Measurements from ENCODE around the gene ATF5. TPM values are rescaled to one million over a fixed set of nuclear protein-coding genes. Genes with fewer than 3 reads are reported as not detected.
A peak's percentile ranks its signal among the peaks of the same experiment; 100 is the strongest.

ATF5 gene, protein sequence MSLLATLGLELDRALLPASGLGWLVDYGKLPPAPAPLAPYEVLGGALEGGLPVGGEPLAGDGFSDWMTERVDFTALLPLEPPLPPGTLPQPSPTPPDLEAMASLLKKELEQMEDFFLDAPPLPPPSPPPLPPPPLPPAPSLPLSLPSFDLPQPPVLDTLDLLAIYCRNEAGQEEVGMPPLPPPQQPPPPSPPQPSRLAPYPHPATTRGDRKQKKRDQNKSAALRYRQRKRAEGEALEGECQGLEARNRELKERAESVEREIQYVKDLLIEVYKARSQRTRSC
- total RNA-seq, result 7.9 and 8.5 TPM in 2 replicates
- 7.4 and 21.0 TPM in 2 replicates for polyA plus RNA-seq
- polyA plus RNA-seq (2012), result 26.1 and 64.1 TPM in 2 replicates
- 4.9 and 8.3 TPM in 2 replicates for polyA minus RNA-seq (ENCODE audit: low replicate concordance)

DNA sequence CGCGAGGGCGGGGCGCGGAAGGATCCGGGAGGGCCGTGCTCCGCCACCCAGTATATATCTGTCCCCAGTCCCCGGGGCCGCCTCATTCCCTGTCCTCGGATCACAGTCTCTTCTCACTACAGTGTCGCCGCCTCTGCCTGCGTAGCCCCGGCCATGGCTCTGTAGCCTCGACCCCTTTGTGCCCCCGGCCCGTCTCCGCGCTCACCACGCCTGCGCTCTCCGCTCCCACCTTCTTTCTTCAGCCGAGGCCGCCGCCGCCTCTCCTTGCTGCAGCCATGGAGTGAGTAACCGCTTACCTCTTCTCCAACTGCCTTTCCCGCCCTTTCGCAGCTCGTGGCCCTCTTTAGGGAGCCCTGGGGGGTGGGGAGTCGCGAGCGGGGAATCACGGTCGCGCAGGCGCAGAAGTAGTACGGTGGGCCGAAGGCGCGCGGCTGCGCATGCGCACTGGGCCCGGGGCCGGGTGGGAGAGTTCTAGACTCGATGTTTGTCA lies at the start of gene ATF5, which contains the start of gene NUP62:
Gene ATF5 (plus strand): TSS at position 85 of the 490 bp plus-strand sequence. CDS start 1,646 bp downstream, outside the sequence.
Gene NUP62 (minus strand): TSS at position 384 of the 490 bp plus-strand sequence. CDS start 19,697 bp downstream, outside the sequence.
- Histone ChIP-seq H3K36me3 (ENCODE audit: control insufficient read depth, insufficient read depth, low read length) (peaks cover 13% of the 10 kb centered on the region), H3K79me2 (ENCODE audit: control insufficient read depth, insufficient read depth, low read length) (peaks cover 45% of the 10 kb centered on the region)

DNA sequence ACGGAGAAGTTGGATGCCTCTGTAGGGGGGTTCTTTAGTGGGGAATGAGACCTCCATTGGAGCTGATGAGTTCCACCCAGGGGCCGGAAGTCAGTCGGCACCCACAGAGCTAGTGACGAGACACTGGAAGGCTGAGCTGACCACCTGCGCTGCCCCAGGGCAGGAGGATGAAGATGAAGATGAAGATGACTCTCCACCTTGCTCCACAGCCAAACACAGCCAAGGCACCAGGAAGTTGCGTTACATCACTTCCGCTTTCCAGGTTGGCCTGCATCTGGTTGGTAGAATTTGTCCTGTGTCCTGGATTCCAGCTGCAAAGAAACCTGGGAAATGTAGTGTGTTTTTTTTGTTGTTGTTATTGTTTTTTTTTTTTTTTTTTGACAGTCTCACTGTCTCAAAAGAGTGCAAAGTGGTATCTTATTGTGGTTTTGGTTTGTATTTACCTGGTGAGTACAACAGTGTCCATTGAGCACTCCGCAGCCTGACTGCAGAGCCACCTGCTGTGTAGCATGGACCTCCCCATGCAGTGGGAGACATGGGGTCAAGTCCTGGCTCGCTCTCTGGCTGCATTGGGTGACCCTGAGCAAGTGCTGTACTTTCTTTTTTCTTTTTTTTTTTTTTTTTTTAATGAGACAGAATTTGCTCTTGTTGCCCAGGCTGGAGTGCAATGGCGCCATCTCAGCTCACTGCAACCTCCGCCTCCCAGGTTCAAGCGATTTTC lies 49.6 kb upstream of the ATF5 start:
- Histone ChIP-seq H4K20me1 (ENCODE audit: control insufficient read depth, extremely low read depth, insufficient read depth, low read length) (no peaks in the 10 kb centered on the region), H3K4me1 (ENCODE audit: control insufficient read depth, extremely low read depth, insufficient read depth, low read length) (peaks cover 4% of the 10 kb centered on the region), H3K36me3 (ENCODE audit: control insufficient read depth, insufficient read depth, low read length) (peaks cover 45% of the 10 kb centered on the region), H3K27me3 (ENCODE audit: control insufficient read depth, insufficient read depth, low read length) (no peaks in the 10 kb centered on the region), H3K9ac (ENCODE audit: insufficient read depth, low read length) (no peak overlapping the region), H3K4me3 (replicated peaks in 1 of 4; ENCODE audit: control extremely low read depth in 1 of 4, insufficient read depth in 1 of 4, low read depth in 3 of 4, low read length in 4 of 4) (no peak overlapping the region), H2AFZ (ENCODE audit: low read length) (no peak overlapping the region), H3K9me3 (ENCODE audit: control insufficient read depth, insufficient read depth, low read depth, low read length) (no peaks in the 10 kb centered on the region), H3K27ac (ENCODE audit: insufficient read depth, low read length) (no peak overlapping the region), H3K4me2 (ENCODE audit: extremely low read depth, insufficient read depth, low read length) (no peak overlapping the region), H3K79me2 (ENCODE audit: control insufficient read depth, insufficient read depth, low read length) (peaks cover 20% of the 10 kb centered on the region)
- DNase-seq (ENCODE audit: low read depth in 2 of 2), result no peak
- no peak for TF ChIP-seq EZH2 (IDR thresholded peaks at IDR 0.05; ENCODE audit: low read length, missing control alignments)
- TF ChIP-seq, protein P1, sequence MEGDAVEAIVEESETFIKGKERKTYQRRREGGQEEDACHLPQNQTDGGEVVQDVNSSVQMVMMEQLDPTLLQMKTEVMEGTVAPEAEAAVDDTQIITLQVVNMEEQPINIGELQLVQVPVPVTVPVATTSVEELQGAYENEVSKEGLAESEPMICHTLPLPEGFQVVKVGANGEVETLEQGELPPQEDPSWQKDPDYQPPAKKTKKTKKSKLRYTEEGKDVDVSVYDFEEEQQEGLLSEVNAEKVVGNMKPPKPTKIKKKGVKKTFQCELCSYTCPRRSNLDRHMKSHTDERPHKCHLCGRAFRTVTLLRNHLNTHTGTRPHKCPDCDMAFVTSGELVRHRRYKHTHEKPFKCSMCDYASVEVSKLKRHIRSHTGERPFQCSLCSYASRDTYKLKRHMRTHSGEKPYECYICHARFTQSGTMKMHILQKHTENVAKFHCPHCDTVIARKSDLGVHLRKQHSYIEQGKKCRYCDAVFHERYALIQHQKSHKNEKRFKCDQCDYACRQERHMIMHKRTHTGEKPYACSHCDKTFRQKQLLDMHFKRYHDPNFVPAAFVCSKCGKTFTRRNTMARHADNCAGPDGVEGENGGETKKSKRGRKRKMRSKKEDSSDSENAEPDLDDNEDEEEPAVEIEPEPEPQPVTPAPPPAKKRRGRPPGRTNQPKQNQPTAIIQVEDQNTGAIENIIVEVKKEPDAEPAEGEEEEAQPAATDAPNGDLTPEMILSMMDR (conservative IDR thresholded peaks at IDR 0.05 in 1 of 2, IDR thresholded peaks at IDR 0.05 in 1 of 2; ENCODE audit: low read depth in 1 of 2, low read length in 2 of 2), result no peak

More for the DNA sequence above, at the start of gene ATF5, which contains the start of gene NUP62:
- Histone ChIP-seq H3K9ac (ENCODE audit: insufficient read depth, low read length) (peak within 1 kb of the TSS; percentile 67), H3K9me3 (ENCODE audit: control insufficient read depth, insufficient read depth, low read depth, low read length) (no peaks in the 10 kb centered on the region), H3K27me3 (ENCODE audit: control insufficient read depth, insufficient read depth, low read length) (no peaks in the 10 kb centered on the region), H3K4me1 (ENCODE audit: control insufficient read depth, extremely low read depth, insufficient read depth, low read length) (peaks cover 9% of the 10 kb centered on the region), H3K27ac (ENCODE audit: insufficient read depth, low read length) (peak within 1 kb of the TSS; percentile 79), H3K4me2 (ENCODE audit: extremely low read depth, insufficient read depth, low read length) (peak within 1 kb of the TSS; percentile 87), H3K4me3 (replicated peaks in 1 of 4; ENCODE audit: control extremely low read depth in 1 of 4, insufficient read depth in 1 of 4, low read depth in 3 of 4, low read length in 4 of 4) (peak within 1 kb of the TSS; percentile 37 to 95 (median 84)), H4K20me1 (ENCODE audit: control insufficient read depth, extremely low read depth, insufficient read depth, low read length) (no peaks in the 10 kb centered on the region), H2AFZ (ENCODE audit: low read length) (peak within 1 kb of the TSS; percentile 66)
- DNase-seq (ENCODE audit: low read depth in 2 of 2), result peak; percentile 68 to 84
- TF ChIP-seq EZH2 (IDR thresholded peaks at IDR 0.05; ENCODE audit: low read length, missing control alignments), result no peak
- TF ChIP-seq, protein P1 (conservative IDR thresholded peaks at IDR 0.05 in 1 of 2, IDR thresholded peaks at IDR 0.05 in 1 of 2; ENCODE audit: low read depth in 1 of 2, low read length in 2 of 2), result no peak

Data from fibroblast of lung (primary cell).